GM19397 (cell line): ENCODE results near the gene PDC.
A peak's percentile ranks its signal among the peaks of the same experiment; 100 is the strongest.
"Not testable (repeated sequence)": the region's sequence is repeated elsewhere in the genome, so short reads cannot be mapped to it uniquely, and the experiment has no call there.

Experiments used
- ATAC-seq: cut with Tn5 transposase; IDR thresholded peaks from one replicate; pipeline ENCODE4 v1.9.1; 2021; ENCODE audit warnings: mild to moderate bottlenecking, moderate library complexity; ENCODE audit not compliant: unreplicated experiment

Gene PDC

GRCh38 chr1:186465946-186466345 is 5.0 kb upstream of the PDC start:
- no peak for ATAC-seq

- not testable (repeated sequence) for ATAC-seq
These were observed 4.6 kb upstream of the PDC start for GRCh38 chr1:186465491-186465890.

GRCh38 chr1:186463926-186464325 is 3.0 kb upstream of the PDC start:
- ATAC-seq, result no peak

GRCh38 chr1:186463511-186463910 is 2.6 kb upstream of the PDC start:
- ATAC-seq, result no peak

- ATAC-seq, result not testable (repeated sequence)
These were observed 1.8 kb downstream of the PDC start for GRCh38 chr1:186459161-186459560.

- ATAC-seq, result no peak
These were observed 4.1 kb downstream of the PDC start for GRCh38 chr1:186456729-186457255.

- no peak for ATAC-seq
These were observed 5.9 kb downstream of the PDC start for GRCh38 chr1:186454981-186455380.

- ATAC-seq, result no peak
These were observed 14.8 kb downstream of the PDC start for GRCh38 chr1:186446152-186446551.

- ATAC-seq, result no peak
These were observed 17.3 kb downstream of the PDC start for GRCh38 chr1:186443638-186444037.

- ATAC-seq, result no peak
These were observed 18.1 kb downstream of the PDC start for GRCh38 chr1:186442651-186443375.

- ATAC-seq, result no peak
These were observed 20.3 kb downstream of the PDC start for GRCh38 chr1:186440584-186440983.

GRCh38 chr1:186438567-186438966 is 22.3 kb downstream of the PDC start:
- no peak for ATAC-seq

- no peak for ATAC-seq
These were observed 25.6 kb downstream of the PDC start for GRCh38 chr1:186435336-186435735.

- ATAC-seq, result no peak
These were observed 31.9 kb downstream of the PDC start for GRCh38 chr1:186429017-186429416.

GRCh38 chr1:186426118-186426517 is 34.8 kb downstream of the PDC start:
- no peak for ATAC-seq

GRCh38 chr1:186424539-186424938 is 36.4 kb downstream of the PDC start:
- no peak for ATAC-seq

GRCh38 chr1:186421446-186421845 is 39.5 kb downstream of the PDC start:
- no peak for ATAC-seq

GRCh38 chr1:186420923-186421322 is 40.0 kb downstream of the PDC start:
- ATAC-seq, result peak; percentile 79

- no peak for ATAC-seq
These were observed 40.6 kb downstream of the PDC start for GRCh38 chr1:186420311-186420710.

GRCh38 chr1:186418503-186418902 is 42.4 kb downstream of the PDC start:
- no peak for ATAC-seq

GRCh38 chr1:186413319-186413718 is 47.6 kb downstream of the PDC start:
- ATAC-seq, result no peak

- ATAC-seq, result peak; percentile 63
These were observed 51.8 kb downstream of the PDC start for GRCh38 chr1:186409091-186409490.
